ENCODE data around the gene DNA2. TPM values are rescaled to one million over a fixed set of nuclear protein-coding genes. Genes with fewer than 3 reads are reported as not detected.

DNA2 gene
- total and polyA plus RNA-seq, 2 of the 13 experiments (the other 11 are each of a cell fraction or from before 2014, with no cell fraction given): 4.8 to 27.3 TPM

DNA sequence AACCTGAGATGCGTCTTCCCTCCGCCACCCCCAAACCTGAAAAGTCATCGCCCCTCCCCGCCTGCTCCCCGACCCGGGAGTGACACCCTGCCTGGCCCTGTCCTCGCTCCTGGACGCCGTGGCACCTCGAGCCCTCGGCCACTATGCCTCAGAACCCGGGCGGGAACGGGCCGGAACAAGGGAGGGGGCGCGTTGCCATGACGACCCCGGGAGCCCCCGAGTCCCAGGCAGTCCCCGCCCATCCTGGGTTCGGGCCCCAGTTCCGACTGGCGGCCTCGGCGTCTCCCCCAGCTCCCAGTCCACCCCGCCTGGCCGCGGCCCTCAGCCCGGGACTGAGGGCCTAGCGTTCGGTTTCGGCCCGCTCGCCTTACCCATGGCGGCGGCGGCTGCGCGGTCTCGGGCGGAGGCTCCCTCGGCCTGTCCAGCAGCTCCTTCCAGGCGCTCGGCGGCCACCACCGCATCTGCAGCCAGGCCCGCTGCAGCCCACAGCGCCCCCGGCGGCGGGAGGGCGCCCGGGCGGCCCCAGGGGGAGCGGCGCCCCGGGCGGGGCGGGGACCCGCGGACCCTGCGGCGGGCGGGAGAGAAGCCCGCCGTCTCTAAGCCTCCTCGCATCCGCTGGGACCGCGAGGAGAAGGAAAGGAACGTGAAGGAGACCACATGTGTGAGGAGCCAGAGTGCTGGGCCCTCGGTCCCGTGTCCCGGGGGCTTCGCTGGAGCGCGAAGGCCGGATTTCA is 64.8 kb downstream of the DNA2 start, which contains the start of gene RUFY2 (continued):
- TF ChIP-seq LCORL (IDR thresholded peaks at IDR 0.05) (no peak), LCORL (CRISPR knock-in tag; IDR thresholded peaks at IDR 0.05) (peak; percentile 41; the same call in 1 of the 2 replicates), ZNF3 (CRISPR knock-in tag; IDR thresholded peaks at IDR 0.05) (no peak), BRD4 (CRISPR knock-in tag; IDR thresholded peaks at IDR 0.05) (0 out of 2 replicates have a peak, but pooled peaks have one; percentile 26), ZNF17 (CRISPR knock-in tag; IDR thresholded peaks at IDR 0.05) (no peak), ZNF891 (CRISPR knock-in tag; IDR thresholded peaks at IDR 0.05) (peak; percentile 26; the same call in 1 of the 2 replicates), GABPB1 (CRISPR knock-in tag; IDR thresholded peaks at IDR 0.05) (peak; percentile 85), ZNF343 (CRISPR knock-in tag; IDR thresholded peaks at IDR 0.05) (0 out of 2 replicates have a peak, but pooled peaks have one; percentile 26), ZNF749 (CRISPR knock-in tag; IDR thresholded peaks at IDR 0.05; ENCODE audit: borderline replicate concordance) (peak; percentile 71; the same call in 1 of the 2 replicates), CCDC6 (CRISPR knock-in tag; IDR thresholded peaks at IDR 0.05) (peak; percentile 86), ADNP (CRISPR knock-in tag; IDR thresholded peaks at IDR 0.05) (no peak), ZNF280D (CRISPR knock-in tag; IDR thresholded peaks at IDR 0.05) (0 out of 2 replicates have a peak, but pooled peaks have one; percentile 50), HDAC1 (CRISPR knock-in tag; IDR thresholded peaks at IDR 0.05) (peak; percentile 90), ZBTB7B (CRISPR knock-in tag; IDR thresholded peaks at IDR 0.05) (peak; percentile 57; the same call in 1 of the 2 replicates), CREB1 (IDR thresholded peaks at IDR 0.05) (no peak), CREB1 (CRISPR knock-in tag; IDR thresholded peaks at IDR 0.05) (no peak), ZNF44 (CRISPR knock-in tag; IDR thresholded peaks at IDR 0.05) (no peak), MAZ (IDR thresholded peaks at IDR 0.05; ENCODE audit: borderline replicate concordance, low read depth, low read length) (peak; percentile 23), MAZ (CRISPR knock-in tag; IDR thresholded peaks at IDR 0.05; ENCODE audit: low read depth) (peak; percentile 88), CHD2 (IDR thresholded peaks at IDR 0.05; ENCODE audit: low read depth, low read length) (0 out of 2 replicates have a peak, but pooled peaks have one; percentile 9)
- TF ChIP-seq, protein P1, sequence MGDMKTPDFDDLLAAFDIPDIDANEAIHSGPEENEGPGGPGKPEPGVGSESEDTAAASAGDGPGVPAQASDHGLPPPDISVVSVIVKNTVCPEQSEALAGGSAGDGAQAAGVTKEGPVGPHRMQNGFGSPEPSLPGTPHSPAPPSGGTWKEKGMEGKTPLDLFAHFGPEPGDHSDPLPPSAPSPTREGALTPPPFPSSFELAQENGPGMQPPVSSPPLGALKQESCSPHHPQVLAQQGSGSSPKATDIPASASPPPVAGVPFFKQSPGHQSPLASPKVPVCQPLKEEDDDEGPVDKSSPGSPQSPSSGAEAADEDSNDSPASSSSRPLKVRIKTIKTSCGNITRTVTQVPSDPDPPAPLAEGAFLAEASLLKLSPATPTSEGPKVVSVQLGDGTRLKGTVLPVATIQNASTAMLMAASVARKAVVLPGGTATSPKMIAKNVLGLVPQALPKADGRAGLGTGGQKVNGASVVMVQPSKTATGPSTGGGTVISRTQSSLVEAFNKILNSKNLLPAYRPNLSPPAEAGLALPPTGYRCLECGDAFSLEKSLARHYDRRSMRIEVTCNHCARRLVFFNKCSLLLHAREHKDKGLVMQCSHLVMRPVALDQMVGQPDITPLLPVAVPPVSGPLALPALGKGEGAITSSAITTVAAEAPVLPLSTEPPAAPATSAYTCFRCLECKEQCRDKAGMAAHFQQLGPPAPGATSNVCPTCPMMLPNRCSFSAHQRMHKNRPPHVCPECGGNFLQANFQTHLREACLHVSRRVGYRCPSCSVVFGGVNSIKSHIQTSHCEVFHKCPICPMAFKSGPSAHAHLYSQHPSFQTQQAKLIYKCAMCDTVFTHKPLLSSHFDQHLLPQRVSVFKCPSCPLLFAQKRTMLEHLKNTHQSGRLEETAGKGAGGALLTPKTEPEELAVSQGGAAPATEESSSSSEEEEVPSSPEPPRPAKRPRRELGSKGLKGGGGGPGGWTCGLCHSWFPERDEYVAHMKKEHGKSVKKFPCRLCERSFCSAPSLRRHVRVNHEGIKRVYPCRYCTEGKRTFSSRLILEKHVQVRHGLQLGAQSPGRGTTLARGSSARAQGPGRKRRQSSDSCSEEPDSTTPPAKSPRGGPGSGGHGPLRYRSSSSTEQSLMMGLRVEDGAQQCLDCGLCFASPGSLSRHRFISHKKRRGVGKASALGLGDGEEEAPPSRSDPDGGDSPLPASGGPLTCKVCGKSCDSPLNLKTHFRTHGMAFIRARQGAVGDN (CRISPR knock-in tag; IDR thresholded peaks at IDR 0.05): peak; percentile 79
- TF ChIP-seq, protein P2, sequence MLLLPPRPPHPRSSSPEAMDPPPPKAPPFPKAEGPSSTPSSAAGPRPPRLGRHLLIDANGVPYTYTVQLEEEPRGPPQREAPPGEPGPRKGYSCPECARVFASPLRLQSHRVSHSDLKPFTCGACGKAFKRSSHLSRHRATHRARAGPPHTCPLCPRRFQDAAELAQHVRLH (CRISPR knock-in tag; IDR thresholded peaks at IDR 0.05; ENCODE audit: borderline replicate concordance, low read depth): peak; percentile 18; the same call in 1 of the 2 replicates

All from HepG2 (cell line).